HG03060 (cell line): ENCODE results near the gene DNASE1L3.

Experiments
- ATAC-seq: cut with Tn5 transposase; IDR thresholded peaks from one replicate; pipeline ENCODE4 v1.9.1; 2021; ENCODE audit warnings: low read depth, moderate number of reproducible peaks; ENCODE audit not compliant: unreplicated experiment

The DNASE1L3 gene

DNA sequence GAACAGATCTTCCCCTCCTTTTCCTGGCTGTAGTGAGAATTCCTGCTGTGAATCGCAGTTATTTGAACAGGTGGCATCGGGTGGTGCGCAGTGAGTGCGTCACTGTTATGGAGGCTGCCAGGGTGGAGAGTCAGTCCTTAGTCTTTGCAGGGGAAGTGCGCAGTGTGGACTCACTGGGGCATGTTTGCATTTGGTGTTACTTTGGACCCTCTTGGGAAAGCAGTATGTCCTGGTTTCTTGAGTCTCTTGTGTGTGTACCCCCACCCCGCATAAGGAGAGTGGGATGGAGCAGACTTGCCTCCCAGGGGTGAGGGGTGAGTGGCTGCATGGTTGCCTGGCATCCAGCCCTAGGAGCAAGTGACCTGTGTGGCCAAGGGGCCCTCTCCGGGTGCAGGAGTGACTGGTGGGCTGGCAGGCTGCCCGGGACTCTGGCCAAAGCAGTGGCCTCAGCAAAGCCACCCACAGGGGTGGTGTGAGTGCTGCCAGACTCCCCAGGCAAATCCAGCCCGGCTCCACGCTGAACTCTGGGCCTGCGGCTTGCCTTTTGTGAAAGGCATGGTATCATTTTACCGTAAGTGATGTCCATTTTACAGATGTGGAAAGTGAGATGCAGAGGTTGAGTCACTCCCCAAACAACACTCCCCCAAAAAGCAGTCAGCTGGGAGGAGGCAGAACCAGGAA is 46.4 kb downstream of the DNASE1L3 start:
- ATAC-seq = no peak

DNA sequence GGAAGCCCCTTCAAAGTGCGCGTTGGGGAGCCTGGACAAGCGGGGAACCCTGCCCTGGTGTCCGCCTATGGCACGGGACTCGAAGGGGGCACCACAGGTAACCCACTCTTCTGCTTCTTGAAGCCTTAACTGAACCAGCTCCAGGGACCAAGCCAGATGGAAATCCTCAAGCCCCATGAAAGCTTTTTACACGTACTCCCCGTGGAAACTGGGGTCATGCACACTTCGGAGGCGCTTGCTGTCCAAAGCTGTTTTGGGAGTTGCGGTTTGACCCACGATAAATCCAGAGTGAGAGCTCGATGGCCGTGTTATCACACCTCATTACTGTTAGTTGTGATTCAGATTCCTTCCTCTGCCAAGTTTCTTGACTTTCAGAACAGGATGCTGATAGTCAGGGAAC is 47.5 kb downstream of the DNASE1L3 start:
- no peak for ATAC-seq

DNA sequence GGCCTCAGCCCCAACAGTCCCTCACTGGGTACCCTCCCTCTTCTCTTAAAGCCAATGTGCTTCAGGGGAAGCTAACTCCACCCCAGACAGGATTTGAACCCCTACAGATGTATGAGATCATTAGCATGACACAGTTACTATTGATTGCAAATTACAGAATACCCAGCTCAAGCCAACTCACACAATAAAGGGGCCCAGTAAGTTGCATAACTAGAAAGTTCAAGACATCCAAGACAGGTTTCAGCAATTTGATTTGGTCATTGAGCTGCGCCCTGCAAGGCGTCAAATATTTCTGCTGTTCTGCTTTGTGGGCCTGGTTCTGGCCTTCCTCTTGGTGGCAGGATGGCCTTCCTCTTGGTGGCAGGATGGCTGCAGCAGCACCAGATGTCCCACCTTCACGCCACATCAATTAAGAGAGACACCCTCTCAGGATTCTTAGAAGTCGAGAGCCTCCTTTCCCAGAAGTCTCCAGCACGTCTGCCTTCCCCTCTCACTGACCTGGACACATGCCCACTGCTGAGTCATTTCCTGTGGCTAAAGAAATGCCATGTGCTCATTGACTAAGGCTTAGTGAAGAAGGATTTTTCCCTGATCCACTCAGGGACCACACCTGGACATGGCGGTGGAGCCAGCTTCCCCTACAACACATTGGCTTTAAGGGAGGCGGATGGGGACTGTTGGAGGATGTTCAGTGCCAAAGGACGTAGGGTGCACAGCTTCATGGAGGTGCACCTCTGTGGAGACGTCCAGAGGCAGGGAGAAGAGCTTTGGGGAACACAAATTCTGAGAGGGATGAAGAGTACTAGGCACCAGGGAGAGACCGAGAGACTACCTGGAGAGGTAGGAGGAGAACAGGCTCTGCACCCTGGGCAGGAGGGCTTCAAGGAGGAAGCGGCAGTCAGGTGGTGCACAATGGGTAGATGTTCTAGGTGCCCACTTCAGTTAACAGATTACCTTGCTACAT is 49.1 kb downstream of the DNASE1L3 start:
- no peak for ATAC-seq

DNA sequence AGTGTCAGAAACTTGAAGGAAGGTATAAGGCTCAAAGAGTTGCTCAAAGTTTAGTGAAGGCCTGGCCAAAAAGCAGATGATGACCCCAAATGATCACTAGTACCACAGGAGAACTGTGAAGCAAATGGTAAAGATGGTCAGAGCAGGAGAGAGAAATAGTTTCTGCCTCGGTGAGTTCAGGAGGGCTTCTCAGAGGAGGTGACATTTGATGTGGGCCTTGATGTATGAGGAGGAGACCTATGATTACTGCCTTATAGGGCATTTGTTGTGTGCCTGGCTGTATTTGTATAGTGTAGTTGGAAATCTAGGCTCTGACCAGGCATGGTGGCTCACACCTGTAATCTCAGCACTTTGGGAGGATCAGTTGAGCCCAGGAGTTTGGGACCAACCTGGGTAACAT is 50.4 kb downstream of the DNASE1L3 start:
- no peak for ATAC-seq

DNA sequence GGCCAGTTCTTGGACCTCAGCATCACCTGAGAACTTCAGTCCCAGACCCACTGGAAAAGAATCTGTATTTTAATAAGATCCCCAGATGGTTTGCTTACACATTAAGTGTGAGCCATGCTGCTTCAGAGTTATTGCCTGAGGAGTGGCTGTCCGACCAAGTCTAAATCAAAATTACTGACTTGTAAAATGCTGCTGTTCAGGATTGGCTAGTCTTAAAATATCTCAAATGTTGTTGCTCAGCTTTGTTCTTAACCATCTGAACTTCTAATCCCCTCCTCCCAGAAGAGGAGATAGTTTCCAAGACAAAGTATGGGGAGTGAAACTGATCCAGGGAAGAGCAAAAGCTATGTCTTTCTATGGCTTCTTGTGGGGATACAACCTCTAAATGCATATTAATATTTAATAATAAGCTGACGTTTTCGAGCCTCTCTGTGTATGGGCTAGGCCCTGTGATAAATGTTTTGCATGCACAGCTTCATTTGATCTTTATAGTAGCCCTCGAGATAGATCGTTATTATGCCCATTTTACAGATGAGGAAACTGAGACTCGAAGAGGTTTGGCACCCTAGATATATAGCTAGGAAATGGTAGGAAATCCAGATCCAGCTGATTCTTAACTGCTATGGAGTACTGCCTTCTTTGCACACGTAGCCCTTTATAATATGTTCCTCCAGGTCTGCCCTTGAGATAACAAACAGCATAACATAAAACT is 52.2 kb downstream of the DNASE1L3 start:
- ATAC-seq = no peak

DNA sequence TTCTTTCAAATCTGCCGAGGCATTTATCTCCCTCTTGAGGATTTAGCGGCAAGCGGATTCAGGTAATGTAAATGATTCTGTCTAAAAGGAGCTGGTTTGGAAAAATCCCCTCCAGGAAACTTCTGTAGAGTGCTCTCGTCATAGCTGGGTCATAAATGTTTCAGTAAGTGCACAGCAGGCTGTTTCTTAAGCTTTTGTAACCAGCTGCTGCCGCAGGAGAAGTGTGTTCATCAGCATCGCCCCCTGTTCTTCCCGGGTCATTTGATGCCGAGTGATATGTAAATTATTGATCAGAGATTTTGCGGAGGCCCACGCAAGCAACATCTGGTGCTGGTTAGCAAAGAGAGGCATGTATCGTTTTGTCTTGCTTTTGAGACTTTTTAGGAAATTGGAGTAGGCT is 53.1 kb downstream of the DNASE1L3 start:
- ATAC-seq = no peak

DNA sequence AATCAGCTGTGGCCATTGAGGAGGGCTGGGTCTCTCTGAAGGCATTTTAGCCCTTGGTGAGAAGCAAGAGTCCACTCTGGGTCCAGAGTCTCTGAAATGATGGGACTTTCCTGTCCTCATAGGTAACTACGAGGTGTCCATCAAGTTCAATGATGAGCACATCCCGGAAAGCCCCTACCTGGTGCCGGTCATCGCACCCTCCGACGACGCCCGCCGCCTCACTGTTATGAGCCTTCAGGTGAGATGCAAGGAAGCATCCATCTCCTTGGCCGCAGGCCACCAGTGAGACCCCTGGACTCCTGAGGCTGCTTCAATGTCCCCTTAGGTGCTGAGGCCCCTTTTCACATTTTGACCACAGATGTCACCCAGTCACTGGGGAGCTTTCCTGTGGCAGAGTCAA is 54.9 kb downstream of the DNASE1L3 start:
- ATAC-seq = no peak

DNA sequence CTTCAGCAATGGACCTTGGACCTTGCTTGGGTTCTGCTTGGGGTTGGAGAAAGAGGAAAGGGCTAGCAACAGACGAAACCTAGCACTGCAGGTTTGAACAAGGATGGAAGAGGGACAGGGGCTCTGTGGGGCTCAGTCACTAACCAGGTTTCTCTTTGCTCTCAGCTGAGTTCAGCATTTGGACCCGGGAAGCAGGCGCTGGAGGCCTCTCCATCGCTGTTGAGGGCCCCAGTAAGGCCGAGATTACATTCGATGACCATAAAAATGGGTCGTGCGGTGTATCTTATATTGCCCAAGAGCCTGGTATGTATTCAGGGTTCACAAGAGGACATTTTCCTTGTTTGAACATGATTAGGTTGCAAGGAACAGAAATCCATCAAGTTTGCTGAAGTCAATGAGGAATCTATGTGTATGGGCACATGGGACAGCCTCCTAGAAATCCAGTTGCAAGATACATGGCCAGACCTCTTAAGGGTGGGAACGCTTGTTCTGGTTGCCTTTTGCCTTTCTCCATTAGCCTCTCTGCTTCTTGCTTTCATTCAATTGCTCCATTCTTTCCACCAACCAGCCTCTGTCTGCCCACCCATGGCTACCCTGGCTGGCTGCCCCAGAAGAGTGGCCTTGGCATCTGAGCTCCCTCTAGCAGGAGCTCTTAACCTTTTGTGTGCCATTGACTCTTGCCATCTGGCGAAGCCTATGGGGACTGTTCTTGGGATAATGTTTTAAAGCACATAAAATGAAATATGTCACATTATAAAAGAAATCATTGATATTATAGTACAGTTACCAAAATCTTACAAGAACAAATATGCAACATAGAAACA is 55.9 kb downstream of the DNASE1L3 start:
- no peak for ATAC-seq

DNA sequence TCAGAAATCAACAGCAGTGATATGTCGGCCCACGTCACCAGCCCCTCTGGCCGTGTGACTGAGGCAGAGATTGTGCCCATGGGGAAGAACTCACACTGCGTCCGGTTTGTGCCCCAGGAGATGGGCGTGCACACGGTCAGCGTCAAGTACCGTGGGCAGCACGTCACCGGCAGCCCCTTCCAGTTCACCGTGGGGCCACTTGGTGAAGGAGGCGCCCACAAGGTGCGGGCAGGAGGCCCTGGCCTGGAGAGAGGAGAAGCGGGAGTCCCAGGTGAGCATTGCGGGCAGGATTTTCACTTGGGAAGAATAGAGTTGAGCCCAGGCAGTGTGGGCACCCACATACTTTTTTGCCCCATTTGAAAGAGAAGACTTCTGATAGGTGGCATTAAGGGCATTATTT is 57.4 kb downstream of the DNASE1L3 start:
- ATAC-seq = no peak

DNA sequence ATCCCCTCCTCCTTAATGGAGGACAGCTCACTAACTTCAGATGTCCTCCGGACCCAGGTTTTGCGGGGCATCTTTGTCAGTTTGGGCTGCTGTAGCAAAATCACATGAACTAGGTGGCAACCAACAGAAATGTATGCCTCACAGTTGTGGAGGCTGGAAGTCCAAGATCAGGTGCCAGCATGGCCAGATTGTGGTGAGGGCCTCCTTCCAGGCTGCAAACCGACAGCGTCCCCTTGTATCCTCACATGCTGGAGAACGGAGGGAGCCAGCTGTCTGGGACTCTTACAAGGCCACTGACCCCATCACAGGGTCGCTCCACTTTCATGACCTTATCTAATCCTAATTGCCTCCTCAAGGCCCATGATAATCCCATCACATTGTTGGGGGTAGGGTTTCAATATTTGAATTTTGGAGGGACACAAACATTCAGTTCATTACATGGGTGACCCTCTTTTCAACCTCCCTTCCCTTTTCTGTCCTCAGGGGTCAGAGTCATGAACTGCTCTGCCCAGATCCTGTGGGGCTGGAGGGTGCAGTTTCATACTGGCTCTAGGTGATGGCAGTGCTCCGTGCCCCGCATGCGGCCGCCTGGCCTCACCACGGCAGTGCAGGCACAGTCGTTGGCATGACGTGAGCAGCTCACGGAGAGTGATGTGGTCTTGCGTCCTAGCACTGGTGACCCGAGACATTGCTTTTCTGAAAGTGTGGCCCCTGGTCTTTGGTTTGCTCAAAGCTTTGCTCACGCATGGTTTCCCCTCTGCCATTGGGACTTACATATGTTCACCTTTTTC is 58.4 kb downstream of the DNASE1L3 start:
- no peak for ATAC-seq

DNA sequence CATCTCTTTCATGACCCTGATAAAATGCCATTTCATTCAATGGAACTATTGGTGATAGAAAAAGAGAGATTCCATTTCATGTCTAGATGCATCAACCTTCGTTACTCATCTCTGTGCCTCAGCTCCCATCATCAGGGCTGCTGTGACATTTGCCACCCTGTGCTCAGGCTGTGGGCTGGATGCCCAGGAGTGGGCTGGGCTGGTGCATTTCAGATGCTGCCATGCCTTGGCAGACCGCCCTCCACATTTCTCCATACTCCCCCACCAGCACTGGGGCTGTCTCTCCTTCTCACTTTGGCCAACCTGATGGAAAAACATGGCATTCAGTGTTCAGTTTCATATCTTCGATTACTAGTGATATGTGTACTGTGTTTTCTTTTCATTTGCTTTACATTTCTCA is 59.1 kb downstream of the DNASE1L3 start:
- ATAC-seq = no peak

DNA sequence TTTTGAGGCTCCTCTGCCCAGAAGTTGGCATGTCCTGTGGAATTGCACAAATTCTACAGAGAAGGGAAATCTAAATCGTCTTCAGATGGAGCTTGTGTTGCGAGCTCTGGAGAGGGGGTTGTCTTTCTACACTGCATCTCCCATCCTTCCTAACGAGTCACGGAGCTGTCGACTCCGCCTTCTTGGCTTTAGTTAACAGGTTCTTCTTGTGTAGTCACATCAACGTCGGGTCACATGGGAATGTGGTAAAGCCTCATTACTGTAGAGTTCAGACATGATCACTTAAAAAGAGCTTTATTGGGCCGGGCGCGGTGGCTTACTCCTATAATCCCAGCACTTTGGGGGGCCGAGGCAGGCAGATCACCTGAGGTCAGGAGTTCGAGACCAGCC is 60.0 kb downstream of the DNASE1L3 start:
- ATAC-seq = no peak

DNA sequence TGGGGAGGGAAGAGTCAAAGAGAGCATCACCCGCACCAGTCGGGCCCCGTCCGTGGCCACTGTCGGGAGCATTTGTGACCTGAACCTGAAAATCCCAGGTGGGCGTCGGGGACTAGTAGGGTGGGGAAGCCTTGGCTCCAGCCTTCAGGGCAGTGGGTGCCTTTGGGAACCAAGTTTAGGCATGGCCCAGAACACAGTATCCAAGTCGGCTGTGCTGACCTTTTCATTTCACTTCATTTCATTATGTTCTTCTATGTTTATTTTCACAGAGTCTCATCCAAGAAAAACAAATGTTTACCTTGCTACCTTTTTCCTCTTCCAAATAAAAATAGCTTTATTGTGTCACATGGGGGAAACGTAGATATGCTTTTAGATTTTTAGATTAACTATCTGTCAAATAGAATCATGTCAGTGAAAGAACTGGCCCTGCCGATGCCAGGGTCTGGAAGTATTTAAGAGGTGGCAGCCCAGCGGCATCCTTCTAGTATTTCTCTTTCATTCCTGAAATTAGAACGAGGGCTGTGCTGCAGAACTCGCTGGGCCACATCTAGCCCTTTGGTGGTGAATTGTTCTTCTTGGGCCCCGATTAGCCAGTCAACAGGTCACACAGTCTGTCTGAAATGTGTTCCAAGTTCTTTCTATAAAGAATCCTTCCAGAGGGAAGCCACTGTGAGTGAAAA is 60.5 kb downstream of the DNASE1L3 start:
- no peak for ATAC-seq

DNA sequence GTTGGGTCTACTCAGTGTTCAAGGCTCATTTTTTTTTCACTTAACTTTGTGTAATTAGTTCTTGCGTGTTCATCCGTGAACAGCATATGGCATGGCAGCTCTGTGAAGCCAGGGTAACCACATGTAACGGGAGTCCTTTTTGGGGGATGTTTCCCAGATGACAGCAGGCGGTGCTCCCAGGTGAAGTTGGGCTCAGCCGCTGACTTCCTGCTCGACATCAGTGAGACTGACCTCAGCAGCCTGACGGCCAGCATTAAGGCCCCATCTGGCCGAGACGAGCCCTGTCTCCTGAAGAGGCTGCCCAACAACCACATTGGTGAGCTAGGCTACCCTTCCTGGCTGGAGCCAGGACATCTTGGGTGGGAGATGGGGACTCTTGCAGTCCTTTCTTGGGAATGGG is 62.7 kb downstream of the DNASE1L3 start:
- ATAC-seq = no peak

DNA sequence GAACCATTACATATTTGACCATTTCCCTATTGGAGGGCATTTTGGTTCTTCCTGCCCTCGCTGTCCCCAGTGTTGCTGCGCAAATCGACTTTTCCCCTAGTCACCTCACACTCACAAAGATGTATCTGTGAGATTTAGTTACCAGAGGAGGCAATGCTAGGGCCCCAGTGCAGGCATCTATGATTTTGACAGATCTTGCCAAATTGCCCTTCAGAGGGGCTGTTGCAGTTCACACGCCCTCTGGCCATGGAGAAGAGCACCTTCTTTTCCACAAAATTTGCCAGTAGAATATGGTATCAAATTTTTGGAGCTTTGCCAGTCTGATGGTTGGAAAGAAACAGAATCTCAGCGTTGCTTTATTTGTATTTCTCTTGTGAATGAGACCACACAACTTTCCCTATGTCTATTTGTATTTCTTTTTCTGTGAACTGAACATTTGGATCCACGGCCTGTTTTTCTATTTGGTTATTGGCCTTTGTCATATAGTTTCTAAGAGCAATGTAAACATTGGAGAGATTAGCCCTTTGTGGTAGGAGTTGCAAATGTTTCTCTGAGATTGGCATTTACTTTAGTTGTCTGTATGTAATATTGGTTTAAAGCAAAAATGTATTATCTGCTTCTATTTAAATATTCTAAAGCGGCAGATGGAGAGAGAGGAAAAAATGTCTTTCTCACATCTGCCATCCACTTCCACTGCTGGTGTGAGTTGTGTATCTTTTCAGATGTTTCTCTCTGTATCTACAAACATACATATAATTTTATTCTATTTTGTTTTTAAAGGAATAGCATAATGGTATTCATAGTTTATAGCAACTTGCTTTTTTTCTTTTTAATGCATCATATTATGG is 66.1 kb downstream of the DNASE1L3 start:
- ATAC-seq = no peak

DNA sequence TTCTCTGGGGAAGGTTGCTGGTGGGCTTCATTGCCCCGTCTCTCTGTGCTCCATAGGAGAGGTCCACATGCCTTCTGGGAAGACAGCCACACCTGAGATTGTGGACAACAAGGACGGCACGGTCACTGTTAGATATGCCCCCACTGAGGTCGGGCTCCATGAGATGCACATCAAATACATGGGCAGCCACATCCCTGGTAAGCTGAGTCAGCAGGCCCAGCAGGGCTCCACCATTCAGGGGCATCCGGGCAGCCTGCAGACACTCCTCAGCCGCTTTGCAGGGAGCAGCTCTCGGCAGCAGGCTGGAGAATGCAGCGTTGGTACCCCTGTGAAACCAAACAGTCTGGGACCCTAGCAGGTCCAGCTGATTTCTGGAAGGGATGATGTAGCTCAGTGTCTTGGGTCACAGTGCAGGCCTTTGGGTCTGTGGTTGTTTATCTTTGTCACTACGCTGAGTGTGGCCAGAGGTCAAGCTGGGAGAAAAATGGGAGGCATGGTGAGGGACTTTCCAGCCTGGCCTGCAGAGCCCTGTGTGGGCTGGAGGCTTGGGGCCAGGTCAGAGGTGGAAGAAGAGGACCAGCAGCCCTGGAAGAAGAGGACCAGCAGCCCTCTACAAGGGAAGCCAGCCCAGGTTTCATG is 67.2 kb downstream of the DNASE1L3 start:
- no peak for ATAC-seq
